Bronchial epithelial cell (primary cell): Measurements from ENCODE around the gene ERH. TPM values are rescaled to one million over a fixed set of nuclear protein-coding genes. Genes with fewer than 3 reads are reported as not detected.
"Not testable (repeated sequence)": the region's sequence is repeated elsewhere in the genome, so short reads cannot be mapped to it uniquely, and the experiment has no call there.

Experiments used
- DNase-seq: peaks from one replicate; pipeline ENCODE4 v3.0.0-alpha.2; 2010; ENCODE audit warnings: low read depth
- FAIRE-seq: peaks from 2 replicates; lab custom pipeline; 2011; peaks lifted over from hg19 to GRCh38; lab: Jason Lieb, UNC
- H3K27me3 ChIP-seq: 2 replicates; pipeline ENCODE4 v1.5.1; 2011; ENCODE audit warnings: low read length; ENCODE audit not compliant: control insufficient read depth, insufficient read depth
- H3K36me3 ChIP-seq: 2 replicates; pipeline ENCODE4 v1.5.1; 2011; ENCODE audit warnings: low read length; ENCODE audit not compliant: control insufficient read depth, insufficient read depth
- H3K4me3 ChIP-seq: 2 replicates; pipeline ENCODE4 v1.5.1; 2011; ENCODE audit warnings: mild to moderate bottlenecking, low read depth, low read length, control low read depth
- total RNA-seq: library from RNA; depleted of rRNA; stranded (reverse); fragments of >200 nt; gene quantifications from 2 replicates; pipeline ENCODE4 v1.2.1, GENCODE V29; 2014
- TF ChIP-seq, protein P1 (sequence below): IDR thresholded peaks from 2 replicates; pipeline ENCODE4 v1.5.1; 2011; ENCODE audit warnings: mild to moderate bottlenecking, moderate library complexity, low read length, control low read depth, inconsistent platforms; ENCODE audit not compliant: insufficient read depth, severe bottlenecking

The ERH gene
- total RNA-seq, 1 donor from 2014 or later, result 91.6 TPM

- Histone ChIP-seq H3K27me3 (no peaks in the 10 kb centered on the region), H3K4me3 (no peak overlapping the region), H3K36me3 (peaks cover 3% of the 10 kb centered on the region)
- FAIRE-seq (no peak), DNase-seq (no peak)
- TF ChIP-seq, protein P1, sequence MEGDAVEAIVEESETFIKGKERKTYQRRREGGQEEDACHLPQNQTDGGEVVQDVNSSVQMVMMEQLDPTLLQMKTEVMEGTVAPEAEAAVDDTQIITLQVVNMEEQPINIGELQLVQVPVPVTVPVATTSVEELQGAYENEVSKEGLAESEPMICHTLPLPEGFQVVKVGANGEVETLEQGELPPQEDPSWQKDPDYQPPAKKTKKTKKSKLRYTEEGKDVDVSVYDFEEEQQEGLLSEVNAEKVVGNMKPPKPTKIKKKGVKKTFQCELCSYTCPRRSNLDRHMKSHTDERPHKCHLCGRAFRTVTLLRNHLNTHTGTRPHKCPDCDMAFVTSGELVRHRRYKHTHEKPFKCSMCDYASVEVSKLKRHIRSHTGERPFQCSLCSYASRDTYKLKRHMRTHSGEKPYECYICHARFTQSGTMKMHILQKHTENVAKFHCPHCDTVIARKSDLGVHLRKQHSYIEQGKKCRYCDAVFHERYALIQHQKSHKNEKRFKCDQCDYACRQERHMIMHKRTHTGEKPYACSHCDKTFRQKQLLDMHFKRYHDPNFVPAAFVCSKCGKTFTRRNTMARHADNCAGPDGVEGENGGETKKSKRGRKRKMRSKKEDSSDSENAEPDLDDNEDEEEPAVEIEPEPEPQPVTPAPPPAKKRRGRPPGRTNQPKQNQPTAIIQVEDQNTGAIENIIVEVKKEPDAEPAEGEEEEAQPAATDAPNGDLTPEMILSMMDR, result no peak
Measured at GRCh38 chr14:69423279-69423678, 25.2 kb upstream of the ERH start.

GRCh38 chr14:69416087-69416486 lies 18.0 kb upstream of the ERH start:
- H3K27me3 ChIP-seq, H3K4me3 ChIP-seq, H3K36me3 ChIP-seq, DNase-seq, FAIRE-seq: not testable (repeated sequence)

DNA sequence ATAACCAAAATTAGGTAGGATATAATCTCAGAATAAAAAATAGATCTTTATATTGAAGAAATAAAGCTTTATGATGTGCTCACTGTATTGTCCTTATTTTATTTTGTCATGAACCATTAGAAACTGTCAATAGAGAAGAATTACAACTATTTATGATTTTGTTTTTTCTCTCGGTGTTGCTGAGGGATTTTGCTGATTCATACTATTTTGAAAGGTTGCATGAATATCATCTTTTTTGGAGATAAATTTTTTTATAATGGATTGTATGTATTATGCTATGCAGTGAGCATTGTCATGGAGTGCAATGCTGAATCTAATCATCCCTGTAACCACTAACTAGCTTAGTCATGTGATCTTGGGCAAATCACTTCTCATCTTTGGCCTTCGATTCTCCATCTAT lies 15.4 kb upstream of the ERH start:
- no peak overlapping the region for H3K4me3 ChIP-seq
- TF ChIP-seq, protein P1, result no peak
- no peaks in the 10 kb centered on the region for H3K36me3 ChIP-seq
- DNase-seq, result no peak
- no peaks in the 10 kb centered on the region for H3K27me3 ChIP-seq
- FAIRE-seq, result no peak

- H3K4me3 ChIP-seq, result no peak overlapping the region
- H3K27me3 ChIP-seq, result no peaks in the 10 kb centered on the region
- FAIRE-seq, result no peak
- H3K36me3 ChIP-seq, result no peaks in the 10 kb centered on the region
- DNase-seq, result no peak
- TF ChIP-seq, protein P1, result no peak
Measured at GRCh38 chr14:69408331-69408960, 10.3 kb upstream of the ERH start.

DNA sequence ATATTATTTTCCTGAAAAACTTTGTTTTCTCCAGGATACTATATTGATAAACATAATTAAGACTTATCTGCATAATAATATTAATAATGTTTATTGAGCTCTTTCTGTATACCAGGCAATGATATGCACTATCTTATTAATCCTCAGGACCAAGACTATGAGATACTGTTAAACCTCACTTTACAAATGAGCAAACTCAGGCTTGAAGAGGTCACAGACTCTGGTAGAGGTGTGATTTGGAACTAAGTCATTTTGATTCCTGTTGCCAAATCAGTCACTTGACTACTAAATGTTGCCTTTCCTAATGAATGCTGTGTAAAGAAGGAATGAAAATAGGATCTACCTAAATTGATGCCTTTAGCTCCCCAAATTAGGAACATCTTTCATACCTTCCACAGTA lies 7.7 kb upstream of the ERH start:
- TF ChIP-seq, protein P1, result no peak
- no peak for FAIRE-seq
- H3K27me3 ChIP-seq, result no peaks in the 10 kb centered on the region
- no peak for DNase-seq
- H3K36me3 ChIP-seq, result no peaks in the 10 kb centered on the region
- H3K4me3 ChIP-seq, result no peak overlapping the region

DNA sequence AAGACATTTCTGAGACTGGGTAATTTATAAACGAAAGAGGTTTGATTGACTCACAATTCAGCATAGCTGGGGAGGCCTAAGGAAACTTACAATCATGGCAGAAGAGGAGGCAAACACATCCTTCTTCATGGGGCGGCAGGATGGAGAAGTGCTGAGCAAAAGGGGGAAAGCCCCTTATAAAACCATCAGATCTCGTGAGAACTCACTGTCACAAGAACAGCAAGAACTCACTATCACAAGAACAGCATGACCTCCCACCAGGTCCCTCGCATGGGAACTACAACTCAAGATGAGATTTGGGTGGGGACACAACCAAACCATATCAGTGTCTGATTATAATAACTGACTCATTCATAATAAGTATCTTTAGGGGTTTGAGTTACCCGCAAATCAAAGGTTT lies 6.8 kb upstream of the ERH start:
- no peak for FAIRE-seq

More for the DNA sequence above, 6.8 kb upstream of the ERH start:
- TF ChIP-seq, protein P1, result no peak
- Histone ChIP-seq H3K36me3 (no peaks in the 10 kb centered on the region), H3K4me3 (no peak overlapping the region), H3K27me3 (no peaks in the 10 kb centered on the region)
- DNase-seq, result no peak
